Right lobe of liver (tissue), 4 donors: ENCODE results near the gene KRTAP21-1.

Experiments
- POLR2A ChIP-seq: fragments of 450-650 bp; IDR thresholded peaks from one replicate; pipeline ENCODE4 v1.6.1; 2017; ENCODE audit warnings: antibody characterized with exemption, mild to moderate bottlenecking
- TF ChIP-seq, protein P1 (sequence below), 4 donors: fragments of 200-600 bp in 3 of 4; fragments of 450-650 bp in 1 of 4; IDR thresholded peaks; one replicate each; pipeline versions ENCODE4 v1.5.1 to v1.8.0; 2016 to 2022; ENCODE audit warnings: antibody characterized with exemption in 4 of 4, mild to moderate bottlenecking in 2 of 4
- donor health status: DM: no; HTN: no; CAD: no.
- donor health status: DM: no; HTN: no; CAD: no.
- donor health status: DM: no; HTN: yes; CAD: no.

DNA sequence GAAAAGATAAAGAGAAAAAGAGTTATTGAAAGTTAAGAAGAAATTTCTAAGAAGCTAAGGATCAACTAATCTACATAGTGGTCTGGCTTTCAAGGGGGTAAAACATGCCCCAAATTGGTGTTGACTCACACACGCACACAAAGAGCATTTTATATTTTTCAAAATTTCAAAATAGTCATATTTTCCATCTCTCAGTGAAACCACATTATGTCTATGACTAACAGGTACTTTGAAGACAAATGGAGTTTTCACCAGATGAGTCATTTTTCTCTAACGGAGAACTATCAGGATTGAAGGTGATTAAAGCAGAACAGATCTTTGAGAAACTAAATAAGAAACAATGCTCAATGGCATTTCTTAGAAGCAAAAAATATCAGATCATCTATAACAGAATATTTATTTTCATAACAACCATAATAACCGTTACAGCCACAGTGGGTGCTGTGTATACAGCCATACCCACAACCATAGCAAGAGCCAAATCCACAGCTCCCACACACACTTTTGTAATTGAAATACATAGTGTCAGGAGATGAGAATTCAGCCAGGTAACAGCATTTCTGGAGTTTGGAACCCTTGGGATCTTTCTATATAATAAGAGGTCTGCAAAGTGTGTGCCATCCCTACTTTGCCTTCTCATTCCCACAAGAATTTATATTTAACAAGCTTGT, 36.9 kb downstream of the KRTAP21-1 start, which contains the start of gene KRTAP21-3:
- TF ChIP-seq, protein P1, sequence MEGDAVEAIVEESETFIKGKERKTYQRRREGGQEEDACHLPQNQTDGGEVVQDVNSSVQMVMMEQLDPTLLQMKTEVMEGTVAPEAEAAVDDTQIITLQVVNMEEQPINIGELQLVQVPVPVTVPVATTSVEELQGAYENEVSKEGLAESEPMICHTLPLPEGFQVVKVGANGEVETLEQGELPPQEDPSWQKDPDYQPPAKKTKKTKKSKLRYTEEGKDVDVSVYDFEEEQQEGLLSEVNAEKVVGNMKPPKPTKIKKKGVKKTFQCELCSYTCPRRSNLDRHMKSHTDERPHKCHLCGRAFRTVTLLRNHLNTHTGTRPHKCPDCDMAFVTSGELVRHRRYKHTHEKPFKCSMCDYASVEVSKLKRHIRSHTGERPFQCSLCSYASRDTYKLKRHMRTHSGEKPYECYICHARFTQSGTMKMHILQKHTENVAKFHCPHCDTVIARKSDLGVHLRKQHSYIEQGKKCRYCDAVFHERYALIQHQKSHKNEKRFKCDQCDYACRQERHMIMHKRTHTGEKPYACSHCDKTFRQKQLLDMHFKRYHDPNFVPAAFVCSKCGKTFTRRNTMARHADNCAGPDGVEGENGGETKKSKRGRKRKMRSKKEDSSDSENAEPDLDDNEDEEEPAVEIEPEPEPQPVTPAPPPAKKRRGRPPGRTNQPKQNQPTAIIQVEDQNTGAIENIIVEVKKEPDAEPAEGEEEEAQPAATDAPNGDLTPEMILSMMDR (IDR thresholded peaks at IDR 0.05), result no peak
- no peak for TF ChIP-seq POLR2A
